AML-193 (cell line): Measurements from ENCODE around the gene BRCA1.
"Not testable (repeated sequence)": the region's sequence is repeated elsewhere in the genome, so short reads cannot be mapped to it uniquely, and the experiment has no call there.

Experiments used
- DNase-seq, 2 experiments: peaks; one replicate each; lab custom pipeline; 2025; lab: John Stamatoyannopoulos, UW

The BRCA1 gene

DNA sequence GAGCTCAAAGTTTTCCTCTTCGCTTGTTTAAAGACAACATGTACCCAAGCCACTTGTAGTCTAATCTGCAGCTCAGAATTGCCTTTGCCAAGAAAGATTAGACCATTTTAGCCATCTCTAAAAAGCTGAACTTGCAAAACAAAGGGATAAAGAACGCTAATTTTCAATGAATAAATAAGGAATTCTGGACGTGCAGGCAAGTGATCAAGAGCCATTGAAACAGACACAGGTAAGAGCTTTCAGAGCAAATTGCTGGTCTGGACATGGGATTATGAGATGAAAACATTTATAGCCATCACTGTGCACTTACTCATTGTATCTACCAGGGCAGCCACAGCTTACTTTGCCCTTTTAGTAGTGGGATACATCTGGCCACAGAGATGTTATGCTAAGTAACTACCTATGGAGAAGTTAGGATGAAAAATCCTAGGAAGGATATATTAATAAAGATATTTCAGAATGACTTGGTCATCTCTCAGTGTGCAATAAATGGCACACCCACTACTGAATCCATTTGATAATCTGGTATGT lies 55.7 kb downstream of the BRCA1 start:
- DNase-seq = no peak

DNA sequence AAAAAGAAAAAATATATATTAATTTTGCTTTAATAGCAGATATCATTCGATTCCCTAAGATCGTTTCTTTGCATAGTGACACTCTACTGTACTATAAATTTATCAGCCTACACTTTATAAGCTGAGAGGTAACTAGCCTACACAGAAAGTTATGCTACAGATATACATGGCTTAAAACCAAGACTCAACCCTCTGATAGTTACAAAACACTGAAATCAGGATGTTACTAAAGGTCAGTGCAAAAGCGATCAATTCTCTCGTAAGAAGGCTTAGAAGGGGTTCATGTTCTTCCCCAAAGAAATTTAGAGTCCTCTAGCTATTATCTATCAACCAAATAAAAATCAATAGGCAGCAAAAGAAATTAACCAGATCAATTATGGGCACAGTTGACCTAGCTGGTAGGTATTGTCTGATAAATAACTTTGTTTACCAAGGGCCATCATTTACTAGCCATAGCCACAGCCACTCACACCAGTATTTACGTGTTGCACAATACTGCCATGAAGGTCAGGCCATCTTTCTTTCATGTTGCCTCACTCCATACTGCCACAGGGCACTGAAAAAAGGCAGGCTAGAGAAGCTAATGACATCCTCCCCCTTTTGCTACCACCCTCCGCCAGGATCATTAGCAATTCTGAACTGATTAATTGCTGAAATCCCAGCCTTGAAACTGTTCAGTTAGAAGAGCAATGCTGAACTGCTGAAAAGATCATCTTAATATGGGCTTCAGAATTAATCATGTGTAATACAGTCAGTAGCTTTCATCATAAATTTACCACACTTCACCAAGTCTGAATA lies 56.4 kb downstream of the BRCA1 start:
- peak in 1 of 2 experiments; percentile 6 for DNase-seq

- DNase-seq = no peak
These were observed 62.1 kb downstream of the BRCA1 start for GRCh38 chr17:43062984-43063638.

DNA sequence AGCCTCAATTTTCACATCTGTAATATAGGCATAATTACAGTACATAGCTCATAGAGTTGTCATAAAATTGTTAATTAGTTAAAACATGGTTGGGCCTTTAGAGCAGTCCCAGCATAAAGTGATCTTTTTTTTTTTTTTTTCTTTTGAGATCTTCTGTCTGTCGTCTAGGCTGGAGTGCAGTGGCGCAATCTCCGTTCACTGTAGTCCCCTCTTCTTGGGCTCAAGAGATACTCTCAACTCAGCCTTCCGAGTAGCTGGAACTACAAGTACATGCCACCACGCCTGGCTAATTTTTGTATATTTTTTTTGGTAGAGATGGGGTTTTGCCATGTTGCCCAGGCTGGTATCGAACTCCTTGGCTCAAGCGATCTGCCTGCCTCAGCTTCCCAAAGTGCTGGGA lies 69.1 kb downstream of the BRCA1 start:
- DNase-seq = no peak

DNA sequence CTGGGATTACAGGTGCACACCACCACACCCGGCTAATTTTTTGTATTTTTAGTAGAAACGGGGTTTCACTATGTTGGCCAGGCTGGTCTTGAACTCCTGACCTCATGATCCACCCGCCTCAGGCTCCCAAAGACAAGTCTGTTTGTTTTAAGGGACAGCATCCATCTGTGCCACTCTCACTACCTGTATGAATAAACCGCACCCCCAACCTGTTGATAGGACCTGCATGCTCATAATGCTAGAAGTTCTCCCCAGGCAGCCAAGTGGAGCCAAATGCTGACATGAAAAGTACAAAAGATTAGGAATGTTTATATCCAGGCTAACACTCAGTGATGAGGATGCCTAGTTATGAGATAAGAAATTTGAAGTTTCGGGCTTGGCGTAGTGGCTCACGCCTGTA lies 72.2 kb downstream of the BRCA1 start:
- DNase-seq = not testable (repeated sequence)

GRCh38 chr17:43051969-43052368 lies 73.2 kb downstream of the BRCA1 start:
- no peak for DNase-seq

GRCh38 chr17:43044024-43044423 lies 81.1 kb downstream of the BRCA1 start:
- DNase-seq = no peak

- no peak for DNase-seq
These were observed 81.9 kb downstream of the BRCA1 start for GRCh38 chr17:43043307-43043706.

- no peak for DNase-seq
These were observed 83.0 kb downstream of the BRCA1 start for GRCh38 chr17:43042025-43042628.

DNA sequence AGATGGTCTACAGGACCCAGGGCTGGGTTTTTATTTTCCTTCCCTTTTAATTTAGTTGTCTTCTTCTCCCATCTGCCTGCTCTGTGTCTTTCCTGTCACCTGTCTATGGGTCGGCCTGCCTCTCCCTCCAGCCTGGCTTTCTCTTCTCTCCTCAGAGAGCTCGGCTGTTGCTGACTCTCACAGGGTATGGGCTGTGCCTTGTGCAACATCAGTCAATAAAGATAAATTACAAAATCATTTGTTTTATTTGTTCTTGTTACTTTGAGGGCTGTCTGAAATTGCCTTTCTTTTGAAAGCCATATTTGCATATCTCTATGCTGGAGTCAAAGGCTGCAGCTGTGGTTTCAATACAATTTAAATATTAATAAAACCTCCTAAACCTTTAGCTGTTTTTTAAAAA lies 84.5 kb downstream of the BRCA1 start:
- DNase-seq = no peak

DNA sequence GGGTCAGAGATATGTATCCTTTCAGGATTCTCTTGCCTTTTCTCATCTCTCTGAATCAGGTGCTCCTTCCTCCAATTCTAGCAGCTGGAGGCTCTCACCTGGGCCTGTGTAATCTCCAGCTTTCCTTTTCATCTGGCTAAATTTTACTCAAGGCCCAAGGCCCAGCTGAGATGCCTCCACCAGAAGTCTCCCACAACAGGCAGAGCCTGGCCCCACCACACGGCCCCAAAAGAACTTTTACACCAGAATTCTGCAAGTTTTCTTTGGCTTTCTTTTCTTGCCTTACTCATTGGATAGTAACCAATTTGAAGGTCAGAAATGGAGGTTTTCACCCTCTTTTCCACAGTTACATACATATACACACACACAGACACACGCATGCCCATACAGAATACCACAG lies 85.5 kb downstream of the BRCA1 start:
- no peak for DNase-seq

DNA sequence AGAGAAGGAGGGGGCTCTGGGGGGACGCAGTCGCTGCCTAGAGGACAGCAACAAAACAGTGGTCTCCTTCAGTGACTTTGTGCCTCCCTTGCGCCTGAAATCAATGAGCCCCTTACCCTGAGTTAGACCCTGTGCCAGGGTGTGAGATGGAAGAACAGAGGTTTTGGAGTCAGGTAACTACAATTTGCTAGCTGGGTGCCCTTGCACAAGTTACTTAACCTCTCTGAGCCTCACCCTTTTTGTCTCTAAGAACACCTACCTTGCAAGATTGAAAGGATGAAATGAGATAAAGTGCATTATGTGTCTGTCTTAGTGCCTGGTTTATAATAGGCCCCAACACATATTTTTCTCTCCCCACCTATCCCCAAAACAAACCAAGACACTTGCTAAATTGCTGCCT lies 90.3 kb downstream of the BRCA1 start:
- no peak for DNase-seq

DNA sequence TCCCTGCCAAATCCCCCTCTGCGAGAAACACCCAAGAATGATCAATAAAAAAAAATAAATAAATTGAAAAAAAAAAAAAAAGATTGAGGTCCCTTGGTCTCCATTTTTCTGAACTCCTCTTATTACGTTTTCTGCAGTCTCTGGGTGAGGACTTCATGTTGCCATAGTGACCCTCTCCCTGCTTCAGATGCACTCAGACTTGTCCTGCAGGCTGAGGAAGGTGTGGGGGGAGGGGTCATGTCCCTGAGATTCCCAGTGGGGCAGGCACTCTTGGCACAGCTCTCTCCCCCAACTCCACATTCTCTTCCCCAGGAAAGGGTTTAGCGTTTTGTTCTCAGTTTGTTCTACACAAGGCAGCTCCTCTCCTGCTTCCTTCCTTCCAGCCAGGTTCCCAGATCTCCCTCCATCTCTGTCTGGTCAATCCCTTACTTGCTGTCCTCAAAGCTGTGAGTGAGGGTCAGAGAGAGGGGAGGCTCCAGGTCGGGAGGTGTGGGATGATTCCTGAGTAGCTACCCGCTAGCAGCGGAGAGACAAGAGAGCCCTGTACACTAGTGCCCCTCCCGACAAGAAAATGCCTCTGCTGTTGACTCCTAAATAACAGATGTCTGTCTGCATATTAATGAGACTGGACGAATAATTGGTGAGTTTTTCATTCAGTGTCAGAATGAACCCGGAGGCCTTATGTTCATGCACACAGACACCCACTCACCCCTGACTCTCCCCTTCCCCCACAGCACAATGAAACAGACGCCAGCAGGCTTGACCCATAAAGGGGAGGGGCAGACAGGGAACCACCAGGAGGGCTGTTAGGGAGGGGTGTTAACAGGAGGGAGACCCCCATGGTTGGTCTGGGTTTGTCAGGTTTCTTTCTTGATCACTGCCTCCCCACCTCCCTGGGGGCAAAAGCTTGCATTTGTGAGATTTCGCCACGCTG lies 90.9 kb downstream of the BRCA1 start:
- no peak for DNase-seq

- no peak for DNase-seq
These were observed 93.5 kb downstream of the BRCA1 start for GRCh38 chr17:43031666-43032065.

DNA sequence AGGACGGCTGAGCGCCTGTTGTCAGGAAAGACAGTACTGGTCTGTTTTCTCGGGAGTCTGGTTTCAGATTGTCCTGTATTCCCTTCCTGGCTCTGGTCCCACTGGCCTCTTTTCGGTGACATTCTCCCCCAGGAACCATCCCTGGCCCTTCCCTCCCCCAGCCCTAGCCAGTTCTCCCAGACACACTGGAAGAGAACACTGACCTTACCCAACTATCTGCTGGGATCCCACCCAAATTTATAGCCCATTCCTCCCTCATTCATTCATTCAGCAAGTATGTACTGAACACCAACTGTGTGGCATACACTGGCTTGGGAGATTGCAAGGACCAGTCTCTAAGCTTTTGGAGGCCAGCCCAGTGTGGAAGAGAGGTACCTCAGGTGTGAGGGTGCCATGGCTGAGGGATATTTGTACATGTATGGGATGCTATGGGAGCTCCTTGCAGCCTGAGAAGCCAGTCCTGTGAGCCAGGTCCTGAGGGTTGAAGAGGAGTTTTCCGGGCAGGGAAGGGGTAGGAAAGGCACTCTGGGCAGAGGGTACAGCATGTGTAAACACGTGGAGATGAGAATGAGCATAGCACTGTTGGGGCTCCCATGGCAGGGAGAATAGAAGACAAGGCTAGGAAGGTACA lies 94.9 kb downstream of the BRCA1 start:
- DNase-seq = no peak

DNA sequence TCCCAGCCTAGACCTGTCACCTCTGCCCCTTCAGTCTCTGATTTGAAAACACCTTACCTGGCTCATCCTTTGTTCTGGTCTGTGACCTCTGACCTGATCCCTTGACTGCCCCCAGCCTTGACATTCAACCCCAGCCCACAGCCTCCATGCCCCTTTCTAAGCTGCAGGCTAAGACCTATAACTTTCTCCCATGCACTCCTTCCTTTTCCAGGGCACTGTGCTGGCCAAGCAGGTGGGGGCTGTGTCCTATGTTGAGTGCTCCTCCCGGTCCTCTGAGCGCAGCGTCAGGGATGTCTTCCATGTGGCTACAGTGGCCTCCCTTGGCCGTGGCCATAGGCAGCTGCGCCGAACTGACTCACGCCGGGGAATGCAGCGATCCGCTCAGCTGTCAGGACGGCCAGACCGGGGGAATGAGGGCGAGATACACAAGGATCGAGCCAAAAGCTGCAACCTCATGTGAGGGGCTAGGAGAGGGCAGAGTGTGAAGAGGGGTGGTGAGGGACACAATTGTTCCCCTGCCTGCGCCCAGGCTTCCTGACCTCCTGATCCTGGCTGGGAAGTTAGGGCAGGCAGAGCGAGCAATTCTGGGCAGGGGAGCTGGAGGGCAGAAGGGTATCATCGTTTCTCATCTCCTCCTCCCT lies 96.8 kb downstream of the BRCA1 start:
- no peak for DNase-seq

- no peak for DNase-seq
These were observed 97.8 kb downstream of the BRCA1 start for GRCh38 chr17:43027091-43028032.

- DNase-seq = no peak
These were observed 98.6 kb downstream of the BRCA1 start for GRCh38 chr17:43026595-43026994.

DNA sequence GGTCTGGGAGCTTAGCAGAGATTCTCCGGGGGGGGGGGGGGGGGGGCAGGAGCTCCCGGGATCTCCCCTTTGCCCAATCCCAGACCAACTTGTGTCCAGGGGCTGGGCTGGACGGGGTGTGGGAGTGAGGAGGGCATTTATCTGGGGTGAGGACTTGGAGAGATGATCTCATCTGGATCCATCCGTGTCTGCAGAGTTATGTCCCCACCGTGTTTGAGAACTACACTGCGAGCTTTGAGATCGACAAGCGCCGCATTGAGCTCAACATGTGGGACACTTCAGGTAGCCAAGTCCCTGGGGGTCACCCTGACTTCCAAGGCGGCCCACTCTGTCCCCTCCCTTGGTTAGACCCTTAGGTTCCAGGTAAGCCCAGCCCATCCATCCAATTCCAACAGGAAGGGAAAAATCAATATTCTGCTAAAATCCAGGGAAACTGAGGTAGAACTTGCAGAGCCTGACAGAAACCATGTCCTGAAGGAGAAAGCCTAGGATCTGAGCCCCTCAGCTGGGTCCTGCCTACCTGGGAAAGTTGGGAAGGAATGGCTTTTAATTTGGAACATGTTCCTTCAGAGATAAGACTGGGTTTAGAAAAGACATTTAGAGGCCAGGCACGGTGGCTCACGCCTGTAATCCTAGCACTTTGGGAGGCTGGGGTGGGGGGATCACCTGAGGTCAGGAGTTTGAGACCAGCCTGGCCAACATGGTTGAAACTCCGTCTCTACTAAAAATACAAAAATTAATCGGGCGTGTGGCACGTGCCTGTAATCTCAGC lies 99.2 kb downstream of the BRCA1 start:
- no peak for DNase-seq
